Amniotic stem cell (primary cell): ENCODE measurements around the gene GON4L.
"Not testable (repeated sequence)": the region's sequence is repeated elsewhere in the genome, so short reads cannot be mapped to it uniquely, and the experiment has no call there.

Source experiments
- DNase-seq: peaks from one replicate; lab custom pipeline; 2025; lab: John Stamatoyannopoulos, UW

The GON4L gene

DNA sequence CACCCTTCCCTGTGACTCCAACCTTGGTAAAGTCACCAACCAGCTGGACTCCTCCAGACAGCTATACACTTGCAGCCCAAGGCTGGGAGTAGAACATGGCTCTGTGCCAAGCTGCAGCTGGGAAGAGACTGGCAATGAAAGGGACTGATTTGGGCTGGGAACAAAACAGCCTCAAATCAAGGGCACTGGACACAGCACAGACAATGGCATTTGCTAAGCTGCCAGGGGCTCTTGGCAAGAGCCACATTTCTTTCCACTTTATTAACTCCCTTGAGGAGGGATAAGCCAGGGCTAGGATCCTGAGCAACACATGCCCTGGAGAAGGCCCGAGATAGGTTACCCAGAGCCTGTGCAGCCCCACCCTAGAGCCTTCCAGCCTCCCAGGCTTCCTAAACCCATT is 14.4 kb upstream of the GON4L start:
- DNase-seq = no peak

DNA sequence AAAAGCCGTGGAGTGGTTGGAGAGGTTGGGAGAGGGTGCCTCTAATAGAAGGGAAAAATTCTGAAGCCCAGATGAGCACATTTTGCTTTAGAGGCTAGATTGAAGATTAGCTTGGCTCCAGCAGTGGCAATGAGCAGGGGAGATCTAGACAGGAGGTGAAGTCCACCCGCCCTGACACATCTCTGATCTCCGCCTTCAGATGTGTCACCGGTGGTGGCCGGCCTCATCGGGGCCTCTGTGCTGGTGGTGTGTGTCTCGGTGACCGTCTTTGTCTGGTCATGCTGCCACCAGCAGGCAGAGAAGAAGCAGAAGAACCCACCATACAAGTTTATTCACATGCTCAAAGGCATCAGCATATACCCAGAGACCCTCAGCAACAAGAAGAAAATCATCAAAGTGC is 10.8 kb upstream of the GON4L start:
- DNase-seq = no peak

DNA sequence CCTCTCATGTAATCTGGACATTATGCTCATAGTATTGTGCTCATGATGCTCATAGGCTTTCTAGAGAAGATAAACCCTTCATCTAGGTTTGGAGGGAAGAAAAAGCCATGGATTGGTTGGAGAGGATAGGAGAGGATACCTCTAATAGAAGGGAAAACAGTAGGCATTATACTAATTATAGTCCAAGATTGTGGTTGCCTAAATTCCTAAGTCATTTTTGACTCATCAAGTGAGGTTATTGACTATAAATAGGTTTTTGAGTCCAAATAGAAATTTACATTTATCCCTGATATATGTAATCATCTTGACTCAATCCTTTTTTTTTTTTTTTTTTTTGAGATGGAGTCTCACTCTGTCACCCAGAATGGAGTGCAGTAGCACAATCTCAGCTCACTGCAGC is 7.4 kb upstream of the GON4L start:
- no peak for DNase-seq

DNA sequence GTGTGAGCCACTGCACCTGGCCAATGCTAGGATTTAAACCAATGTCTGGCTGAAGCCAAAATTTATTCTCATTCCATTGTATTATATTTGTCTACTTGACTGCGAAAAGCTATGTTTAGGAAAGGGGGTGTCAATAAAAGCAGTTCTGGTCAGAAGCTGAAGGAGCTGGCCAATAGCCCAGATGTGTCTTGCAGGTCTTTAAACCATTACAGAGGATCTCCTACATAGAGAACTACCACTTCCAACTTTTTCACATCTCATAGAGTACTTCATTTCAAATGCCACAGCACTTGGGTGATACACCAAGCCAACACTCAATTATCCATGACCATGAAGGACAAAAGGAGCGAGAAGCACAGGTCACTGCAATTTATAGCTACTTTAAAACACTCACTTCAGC is 4.9 kb upstream of the GON4L start:
- DNase-seq = no peak

DNA sequence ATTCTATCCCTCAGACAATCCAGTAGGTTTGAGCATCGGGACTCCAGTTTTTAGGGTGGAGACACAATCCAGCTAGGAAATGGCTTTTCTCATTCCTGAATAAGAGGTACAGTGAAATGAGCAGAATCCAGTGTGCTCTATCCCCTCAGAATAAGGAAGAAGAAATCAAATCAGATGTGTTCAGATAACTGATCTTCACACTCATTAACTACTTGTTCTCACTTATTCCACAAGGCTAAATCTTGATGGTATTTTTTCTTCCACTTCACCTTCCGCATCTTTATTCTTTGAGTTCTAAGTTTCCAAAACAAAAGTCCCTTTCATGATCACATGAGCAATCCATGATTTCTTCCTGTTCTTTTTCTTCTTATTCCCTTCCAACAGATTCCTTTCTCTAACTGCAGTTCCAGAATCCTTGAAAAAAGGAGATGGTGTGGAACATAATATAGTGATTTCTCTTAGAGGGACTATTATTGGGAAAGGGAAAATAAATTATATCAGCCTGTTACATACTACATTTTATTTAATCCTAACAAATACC is 4.0 kb upstream of the GON4L start:
- no peak for DNase-seq

DNA sequence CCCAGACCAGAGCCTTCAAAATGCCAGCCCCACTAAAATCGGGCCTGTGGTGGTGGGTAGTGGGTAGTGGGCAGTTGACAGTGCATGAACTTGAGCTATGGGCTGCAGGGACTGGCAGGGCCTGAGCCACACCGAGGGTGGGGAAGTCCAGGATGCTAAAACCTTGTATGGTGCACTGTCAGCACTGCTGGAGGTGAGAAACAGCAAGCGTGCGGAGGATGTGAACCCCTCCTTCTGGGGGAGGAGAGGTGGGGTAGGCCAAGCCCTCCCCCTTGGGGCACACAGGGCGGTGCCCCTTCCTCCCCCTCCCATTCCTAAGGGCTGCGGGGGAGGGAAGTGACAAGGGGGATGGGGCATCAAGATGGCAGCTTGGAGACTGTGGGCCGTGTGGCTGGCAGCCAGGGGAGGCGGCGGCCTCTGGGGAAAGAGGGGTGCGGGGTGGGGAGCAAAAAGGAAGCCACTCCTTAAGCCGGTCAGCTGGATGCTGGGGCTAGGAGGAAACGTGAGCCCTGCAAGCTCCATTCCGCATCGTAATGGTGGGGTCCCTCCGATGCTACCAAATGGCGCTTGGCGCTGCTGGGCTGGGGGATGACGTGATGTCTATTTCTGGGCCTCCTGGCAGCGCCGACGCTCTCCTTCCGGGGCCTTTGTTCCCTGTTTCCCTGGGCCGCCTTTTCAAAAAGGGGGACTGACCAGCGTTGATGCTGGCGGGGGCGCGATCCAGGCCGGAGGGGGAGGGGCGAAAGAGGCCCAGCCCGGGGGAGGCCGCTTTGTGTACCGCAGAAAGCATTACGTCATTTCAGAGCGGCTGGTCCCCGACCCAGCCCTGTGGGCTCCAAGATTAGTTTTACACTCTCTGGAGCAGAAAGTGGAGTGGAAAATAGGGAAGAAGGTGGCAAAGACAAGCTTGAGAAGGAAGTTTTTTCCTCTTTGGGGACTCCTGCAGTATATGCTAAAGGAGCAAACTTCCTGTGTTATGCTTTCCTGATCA is 3.2 kb upstream of the GON4L start:
- DNase-seq = peak; percentile 64

DNA sequence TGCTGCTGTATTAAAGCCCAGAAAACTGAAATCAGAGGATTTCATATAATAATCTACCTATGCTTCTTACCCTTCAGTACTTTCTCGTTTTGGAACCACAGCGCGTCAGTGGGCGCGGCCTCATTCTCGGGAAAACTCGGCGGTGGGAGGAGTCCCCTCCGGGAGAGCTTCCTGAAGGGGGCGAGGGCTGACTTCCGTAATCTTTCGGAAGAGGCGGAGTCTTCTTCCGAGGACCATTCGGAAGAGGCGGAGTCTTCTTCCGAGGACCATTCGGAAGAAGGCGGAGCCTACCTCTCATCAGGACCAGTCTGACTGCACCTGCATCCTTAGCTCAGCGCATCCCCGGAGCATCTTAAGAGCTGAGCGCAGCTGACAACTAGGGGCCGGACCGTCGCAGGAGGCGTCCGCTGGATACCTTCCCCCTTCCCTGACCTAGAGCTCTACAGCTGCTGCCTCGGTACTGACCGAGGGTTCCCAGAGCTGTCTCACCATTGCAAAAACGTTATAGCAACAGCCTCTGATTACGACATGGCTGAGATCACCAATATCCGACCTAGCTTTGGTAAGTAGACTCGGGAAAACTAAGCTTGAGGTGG is 2.3 kb upstream of the GON4L start, which contains the start of gene SYT11:
Gene SYT11, plus strand, starts transcription at position 334 of the 596 bp plus-strand sequence. Its CDS starts 195 bp downstream, at position 529.
- DNase-seq = peak; percentile 90

DNA sequence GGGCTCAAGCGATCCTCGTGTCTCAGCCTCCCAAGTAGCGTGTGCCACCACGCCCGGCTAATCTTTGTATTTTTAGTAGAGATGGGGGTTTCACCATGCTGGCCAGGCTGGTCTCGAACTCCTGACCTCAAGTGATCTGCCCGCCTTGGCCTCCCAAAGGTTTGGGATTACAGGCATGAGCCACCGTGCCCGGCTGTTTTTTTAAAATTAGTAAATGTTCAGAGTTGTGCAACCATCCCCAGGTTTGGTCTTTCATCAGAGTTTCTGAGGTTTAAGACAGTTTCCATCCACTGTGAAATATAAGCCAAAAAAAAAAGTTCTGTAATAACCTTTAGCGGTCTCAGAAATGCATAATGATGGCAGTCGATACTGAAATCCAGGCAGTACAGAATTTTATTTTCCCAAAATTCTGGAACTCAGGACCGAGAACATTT is 1.8 kb upstream of the GON4L start:
- DNase-seq = peak; percentile 31

DNA sequence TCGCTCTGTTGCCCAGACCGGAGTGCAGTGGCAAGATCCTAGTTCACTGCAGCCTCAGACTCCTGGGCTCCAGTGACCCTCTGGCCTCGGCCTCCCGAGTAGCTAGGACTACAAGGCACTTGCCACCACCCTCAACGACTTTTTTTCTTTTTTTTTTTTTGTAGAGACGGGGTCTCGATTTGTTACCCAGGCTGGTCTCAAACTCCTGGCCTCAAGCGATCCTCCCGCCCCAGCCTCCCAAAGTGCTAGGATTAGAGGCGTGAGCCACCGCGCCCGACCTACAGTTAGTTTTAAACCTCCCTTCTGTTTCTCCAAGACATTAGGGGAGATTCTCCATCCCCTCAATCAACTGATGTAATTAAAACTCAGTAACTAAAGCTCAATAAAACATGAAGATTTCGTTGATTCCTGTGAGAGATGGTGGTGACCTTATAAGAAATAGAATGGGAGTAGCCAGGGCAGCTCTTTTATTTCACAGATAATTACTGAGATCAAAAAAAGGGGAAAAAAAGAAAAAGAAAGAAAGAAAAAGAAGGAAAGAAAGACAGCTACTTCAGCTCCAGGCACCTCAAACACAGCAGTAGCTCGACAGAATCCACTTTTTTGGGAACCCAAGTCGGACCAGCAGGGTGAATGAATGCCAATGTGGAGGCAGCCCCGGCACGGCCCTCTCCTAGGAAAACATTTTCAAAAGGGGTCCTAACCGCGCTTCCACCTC is 598 bp downstream of the GON4L start:
- DNase-seq = no peak

DNA sequence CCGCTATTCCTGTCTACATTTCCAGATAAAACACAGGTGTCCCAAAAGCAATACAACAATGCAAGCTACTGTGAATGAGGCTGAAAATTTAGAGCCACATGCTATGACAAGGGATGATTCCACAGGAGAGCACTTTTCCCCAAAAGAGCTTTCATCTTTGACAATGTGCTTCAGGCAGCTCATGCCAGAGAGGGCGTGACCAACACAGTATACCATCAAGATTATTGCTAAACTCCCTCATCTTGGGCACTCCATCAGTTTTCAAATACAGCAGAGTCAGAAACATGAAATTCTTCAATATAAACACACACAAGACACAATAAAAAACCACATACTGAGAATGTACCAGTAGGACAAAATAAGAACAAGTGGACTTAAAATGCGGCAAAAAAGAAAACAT is 6.7 kb downstream of the GON4L start:
- DNase-seq = no peak

DNA sequence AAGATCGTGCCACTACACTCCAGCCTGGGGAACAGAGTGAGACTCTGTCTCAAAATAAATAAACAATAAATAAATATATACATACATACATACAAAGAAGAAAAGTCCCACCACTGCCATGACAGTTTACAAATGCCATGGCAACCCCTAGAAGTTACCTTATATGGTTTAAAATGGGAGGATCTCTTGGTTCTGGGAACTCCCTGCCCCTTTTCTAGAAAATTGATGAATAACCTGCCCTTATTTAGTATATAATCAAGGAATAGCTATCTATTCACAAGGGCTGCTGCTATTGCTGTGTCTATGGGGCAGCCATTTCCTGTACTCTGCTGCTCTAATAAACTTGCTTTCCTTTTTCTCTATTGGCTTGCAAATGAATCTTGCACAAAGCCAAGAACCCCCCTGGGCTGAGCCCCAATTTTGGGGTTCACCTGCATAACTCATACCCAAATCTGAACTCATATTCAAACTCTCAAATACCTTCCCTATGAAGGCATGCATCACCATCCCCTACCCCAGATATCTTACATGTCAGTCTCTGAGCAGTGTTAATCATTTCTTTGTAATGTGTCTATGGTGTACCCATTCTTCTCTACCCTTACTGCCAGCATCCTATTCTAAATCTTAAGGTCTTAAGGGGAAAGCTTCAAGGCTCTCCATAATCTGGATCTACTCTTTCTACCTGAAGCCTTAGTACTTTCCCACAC is 9.0 kb downstream of the GON4L start:
- DNase-seq = no peak

DNA sequence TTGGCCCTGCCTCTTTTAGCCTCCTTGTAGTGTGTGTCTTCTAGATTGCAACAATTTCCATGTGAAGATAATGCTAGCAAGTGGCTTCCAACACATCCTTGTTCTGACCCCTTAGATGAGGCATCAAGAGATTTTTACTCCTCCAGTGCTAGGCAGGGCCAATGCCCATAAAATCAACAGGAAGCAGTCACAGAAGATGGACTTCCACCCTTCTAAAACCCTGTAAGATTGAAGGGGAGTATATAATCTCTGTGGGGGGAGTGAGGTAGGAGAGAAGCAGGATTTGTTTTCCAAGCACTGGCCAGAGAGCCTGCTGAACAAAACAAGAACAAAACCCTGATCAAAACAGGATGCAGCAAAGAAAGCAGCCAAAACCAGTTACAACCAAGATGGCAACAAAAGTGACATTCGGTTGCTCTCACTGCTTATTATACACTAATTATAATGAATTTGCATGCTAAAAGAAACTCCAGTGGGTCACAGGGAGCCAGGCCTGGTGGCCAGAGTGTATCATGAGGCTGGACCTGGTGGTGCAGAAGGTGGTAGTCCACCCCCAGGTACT is 12.1 kb downstream of the GON4L start:
- no peak for DNase-seq

DNA sequence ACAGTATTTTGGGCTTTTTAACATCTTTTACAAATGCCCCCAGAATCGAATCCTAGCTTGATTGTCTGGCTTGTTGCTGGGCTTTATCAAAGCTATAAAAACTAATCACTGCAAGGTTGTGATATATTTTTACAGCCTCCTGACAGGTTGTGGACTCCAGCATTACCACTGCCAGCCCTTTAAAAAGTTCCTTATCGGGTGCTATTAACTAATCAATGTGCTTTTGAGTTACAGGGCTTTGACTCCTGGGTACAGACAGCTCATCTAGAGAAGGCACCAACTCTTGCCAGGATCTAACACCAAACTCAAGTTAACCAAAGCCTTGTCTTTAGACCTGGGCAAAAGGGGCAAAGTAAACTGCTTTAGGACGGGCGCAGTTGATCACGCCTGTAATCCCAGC is 16.6 kb downstream of the GON4L start:
- no peak for DNase-seq

DNA sequence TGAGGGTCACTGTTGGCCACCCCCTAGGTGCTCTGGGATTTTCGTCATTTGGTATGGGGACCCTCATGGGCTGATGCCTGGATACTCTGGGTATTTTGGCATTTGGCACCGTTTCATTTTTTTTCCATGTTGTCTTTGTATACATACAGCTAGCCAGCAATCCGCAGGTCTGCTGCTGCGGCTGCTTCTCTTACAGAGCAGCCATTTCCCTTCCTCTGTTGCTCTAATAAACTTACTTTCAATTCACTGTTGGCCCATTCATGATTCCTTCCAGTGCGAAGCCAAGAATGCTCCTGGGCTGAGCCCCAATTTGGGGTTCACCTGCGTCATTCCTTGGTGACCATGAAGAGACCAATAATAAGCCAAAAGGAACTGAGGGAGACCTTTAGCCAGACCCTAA is 21.5 kb downstream of the GON4L start:
- no peak for DNase-seq

DNA sequence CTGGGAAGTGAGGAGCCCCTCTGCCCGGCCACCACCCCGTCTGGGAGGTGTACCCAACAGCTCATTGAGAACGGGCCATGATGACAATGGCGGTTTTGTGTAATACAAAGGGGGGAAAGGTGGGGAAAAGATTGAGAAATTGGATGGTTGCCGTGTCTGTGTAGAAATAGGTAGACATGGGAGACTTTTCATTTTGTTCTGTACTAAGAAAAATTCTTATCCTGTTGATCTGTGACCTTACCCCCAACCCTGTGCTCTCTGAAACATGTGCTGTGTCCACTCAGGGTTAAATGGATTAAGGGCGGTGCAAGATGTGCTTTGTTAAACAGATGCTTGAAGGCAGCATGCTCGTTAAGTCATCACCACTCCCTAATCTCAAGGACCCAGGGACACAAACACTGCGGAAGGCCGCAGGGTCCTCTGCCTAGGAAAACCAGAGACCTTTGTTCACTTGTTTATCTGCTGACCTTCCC is 22.1 kb downstream of the GON4L start:
- DNase-seq = not testable (repeated sequence)

DNA sequence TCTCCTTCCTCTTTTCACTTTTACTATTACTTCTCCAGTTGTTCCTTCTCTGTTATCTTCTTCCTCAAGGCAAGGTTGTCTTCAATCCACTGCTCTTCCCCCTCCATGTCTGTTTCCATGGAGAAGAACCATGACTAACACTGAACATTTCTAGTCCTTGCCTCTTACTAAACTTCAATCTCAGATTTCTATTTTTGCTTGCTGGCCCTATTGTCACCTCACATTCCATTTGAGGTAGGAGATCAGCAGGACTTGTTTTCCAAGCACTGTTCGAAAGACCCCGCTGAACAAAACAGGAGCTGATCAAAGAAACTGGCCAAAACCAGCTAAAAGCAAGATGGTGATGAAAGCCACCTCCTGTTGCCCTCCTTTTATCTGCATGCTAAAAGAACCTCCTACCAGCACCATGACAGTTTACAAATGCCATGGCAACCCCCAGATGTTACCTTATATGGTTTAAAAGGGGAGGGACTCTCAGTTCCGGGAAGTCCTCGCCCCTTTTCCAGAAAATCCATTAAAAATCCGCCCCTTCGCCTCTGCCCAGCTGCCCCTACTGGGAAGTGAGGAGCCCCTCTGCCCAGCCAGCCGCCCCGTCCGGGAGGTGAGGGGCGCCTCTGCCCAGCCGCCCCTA is 22.6 kb downstream of the GON4L start:
- DNase-seq = peak; percentile 1

DNA sequence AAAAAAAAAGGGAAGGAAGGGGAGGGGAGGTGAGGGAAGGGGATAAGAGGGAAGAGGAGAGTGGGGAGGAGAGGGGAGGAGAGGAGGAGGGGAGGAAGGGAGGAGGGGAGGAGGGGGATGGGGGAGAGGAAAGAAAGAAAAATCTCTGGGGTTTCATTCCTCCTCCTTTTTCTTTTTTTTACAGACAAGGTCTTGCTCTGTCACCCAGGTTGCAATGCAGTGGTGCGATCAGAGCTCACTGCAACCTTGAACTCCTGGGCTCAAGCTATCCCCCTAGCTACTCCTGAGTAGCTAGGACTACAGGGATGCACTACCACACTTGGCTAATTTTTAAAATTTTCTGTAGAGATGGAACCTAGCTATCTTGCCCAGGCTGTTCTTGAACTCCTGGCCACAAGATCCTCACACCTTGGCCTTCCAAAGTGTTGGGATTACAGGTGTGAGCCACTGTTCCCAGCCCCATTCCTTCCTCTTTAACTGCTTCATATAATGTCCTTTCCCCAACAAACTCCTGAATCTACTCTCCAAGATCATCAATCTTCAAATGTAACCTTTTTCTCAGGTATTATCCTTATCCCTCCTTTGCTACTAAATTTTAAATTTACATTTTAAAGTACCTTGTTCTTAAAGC is 23.2 kb downstream of the GON4L start:
- no peak for DNase-seq

DNA sequence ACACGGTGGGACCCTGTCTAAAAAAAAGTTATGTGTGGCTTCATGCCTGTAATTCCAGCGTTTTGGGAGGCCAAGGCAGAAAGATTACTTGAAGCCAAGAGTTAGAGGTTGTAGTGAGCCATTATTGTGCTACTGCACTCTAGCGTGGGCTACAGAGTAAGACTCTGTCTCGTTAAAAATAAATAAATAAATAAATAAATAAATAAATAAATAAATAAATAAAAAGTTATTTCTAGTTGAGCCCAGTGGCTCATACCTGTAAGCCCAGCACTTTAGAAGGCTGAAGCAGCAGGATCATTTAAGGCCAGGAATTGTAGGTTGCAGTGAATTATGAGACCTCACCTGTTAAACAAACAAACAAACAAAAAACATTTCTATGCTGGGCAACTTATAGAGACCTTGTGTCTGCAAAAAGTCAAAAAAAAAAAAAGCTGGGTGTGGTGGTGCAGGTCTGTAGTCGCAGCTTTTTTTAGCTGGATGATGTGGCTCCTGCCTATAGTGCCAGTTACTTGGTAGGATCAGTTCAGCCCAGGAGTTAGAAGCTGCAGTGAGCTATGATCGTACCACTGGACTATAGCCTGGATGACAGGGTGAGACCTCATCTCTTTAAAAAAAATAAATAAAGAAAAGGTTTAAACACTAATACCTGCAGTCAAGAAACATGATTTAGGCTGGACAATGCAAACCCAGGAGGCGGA is 25.6 kb downstream of the GON4L start:
- no peak for DNase-seq

DNA sequence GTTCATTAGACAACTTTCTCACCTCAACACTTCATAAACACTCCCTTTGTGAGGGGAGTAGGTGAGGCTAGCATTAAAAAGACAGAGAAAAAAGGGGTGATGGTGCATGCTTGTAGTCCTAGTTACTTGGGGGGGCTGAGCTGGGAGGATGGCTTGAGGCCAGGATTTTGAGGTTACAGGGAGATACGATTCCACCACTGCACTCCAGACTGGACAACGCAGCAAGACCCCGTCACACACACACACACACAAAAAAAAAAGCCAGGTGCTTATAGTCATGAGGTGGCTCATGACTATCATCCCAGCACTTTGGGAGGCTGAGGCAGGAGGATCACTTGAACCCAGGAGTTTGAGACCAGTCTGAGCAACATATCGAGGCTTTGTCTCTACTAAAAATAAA is 29.6 kb downstream of the GON4L start:
- DNase-seq = no peak

DNA sequence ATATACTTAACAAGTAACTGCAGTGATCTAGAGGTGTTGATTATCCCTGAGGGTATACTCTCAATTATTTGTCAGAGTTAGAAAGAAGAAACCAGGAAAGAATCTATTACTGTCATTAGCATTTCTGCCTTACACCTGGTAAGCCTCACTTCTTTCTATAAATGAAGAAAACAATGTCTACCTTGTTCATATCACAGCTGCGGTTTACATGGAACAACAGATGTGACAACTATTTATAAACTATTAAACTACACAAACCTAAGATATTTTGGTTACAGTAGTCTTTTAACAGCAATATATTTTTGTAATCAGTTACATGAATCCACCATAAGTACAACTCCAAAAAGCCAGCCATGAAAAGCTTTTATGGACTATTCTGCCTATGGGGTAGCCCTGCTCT is 40.7 kb downstream of the GON4L start:
- no peak for DNase-seq
